AG09309 (cell line): Measurements from ENCODE around the gene ANAPC7.

Experiments used
- DNase-seq: peaks from one replicate; pipeline ENCODE4 v3.0.0-alpha.2; 2010; ENCODE audit warnings: low read depth
- H3K4me3 ChIP-seq: 2 replicates; pipeline ENCODE4 v1.5.1; 2011; ENCODE audit warnings: mild to moderate bottlenecking, low read depth, low read length, moderate library complexity; ENCODE audit not compliant: control insufficient read depth
- TF ChIP-seq, protein P1 (sequence below): IDR thresholded peaks from 2 replicates; pipeline ENCODE4 v1.5.1; 2011; ENCODE audit warnings: mild to moderate bottlenecking, low read depth, low read length, inconsistent platforms; ENCODE audit not compliant: insufficient read depth, control insufficient read depth; ENCODE audit errors: missing control alignments

Gene ANAPC7

DNA sequence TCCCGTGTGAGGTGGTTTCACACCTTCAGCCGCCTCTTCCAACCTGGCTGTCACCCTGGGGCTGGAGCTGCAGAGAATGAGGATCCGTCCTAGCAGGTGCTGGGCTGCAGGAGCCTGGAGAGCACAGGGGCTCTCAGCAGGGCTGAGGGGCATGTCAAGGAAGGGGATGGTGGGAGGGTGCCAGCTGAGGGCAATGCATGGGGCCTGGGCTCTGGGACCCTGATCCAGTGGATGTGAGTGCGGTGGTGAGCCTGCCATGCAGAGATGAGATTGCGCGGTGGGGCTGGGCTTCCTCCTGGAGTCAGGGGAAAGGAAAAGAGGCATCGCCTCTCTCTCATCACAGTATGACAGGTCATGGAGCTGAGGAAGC is 31.5 kb downstream of the ANAPC7 start:
- H3K4me3 ChIP-seq, result no peak overlapping the region
- TF ChIP-seq, protein P1, sequence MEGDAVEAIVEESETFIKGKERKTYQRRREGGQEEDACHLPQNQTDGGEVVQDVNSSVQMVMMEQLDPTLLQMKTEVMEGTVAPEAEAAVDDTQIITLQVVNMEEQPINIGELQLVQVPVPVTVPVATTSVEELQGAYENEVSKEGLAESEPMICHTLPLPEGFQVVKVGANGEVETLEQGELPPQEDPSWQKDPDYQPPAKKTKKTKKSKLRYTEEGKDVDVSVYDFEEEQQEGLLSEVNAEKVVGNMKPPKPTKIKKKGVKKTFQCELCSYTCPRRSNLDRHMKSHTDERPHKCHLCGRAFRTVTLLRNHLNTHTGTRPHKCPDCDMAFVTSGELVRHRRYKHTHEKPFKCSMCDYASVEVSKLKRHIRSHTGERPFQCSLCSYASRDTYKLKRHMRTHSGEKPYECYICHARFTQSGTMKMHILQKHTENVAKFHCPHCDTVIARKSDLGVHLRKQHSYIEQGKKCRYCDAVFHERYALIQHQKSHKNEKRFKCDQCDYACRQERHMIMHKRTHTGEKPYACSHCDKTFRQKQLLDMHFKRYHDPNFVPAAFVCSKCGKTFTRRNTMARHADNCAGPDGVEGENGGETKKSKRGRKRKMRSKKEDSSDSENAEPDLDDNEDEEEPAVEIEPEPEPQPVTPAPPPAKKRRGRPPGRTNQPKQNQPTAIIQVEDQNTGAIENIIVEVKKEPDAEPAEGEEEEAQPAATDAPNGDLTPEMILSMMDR, result no peak
- no peak for DNase-seq

DNA sequence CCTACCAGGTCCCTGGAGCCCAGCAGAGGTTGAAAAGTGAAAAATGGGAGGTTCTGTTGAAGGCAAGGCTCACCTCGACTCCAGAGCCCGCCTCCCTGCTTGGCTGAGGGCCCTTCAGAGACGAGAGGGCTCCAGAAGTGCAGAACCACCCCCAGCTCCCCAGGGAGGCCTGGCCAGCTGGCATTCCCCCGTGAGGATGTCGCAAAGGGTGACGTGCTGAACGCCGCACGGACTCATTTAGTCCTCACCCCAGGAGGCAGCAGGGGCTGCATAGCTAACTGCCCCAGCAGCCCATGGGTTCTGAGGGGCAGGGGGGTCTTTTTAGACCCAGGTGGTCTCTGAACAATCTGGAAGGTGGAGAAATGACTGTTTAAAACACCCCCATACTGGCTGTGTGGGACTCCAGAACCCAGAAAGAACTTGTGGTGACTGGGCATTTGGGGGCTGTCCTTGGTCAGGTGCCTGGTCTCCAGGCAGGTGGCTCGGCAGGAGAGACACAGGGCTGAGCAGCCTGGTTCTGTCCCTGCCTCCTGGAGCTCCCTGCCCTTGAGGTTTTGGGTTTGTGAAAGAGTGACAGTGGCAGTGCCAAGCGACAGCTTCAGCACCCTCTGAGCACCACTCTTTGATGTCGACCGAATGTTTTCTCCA is 32.0 kb downstream of the ANAPC7 start:
- no peak overlapping the region for H3K4me3 ChIP-seq
- TF ChIP-seq, protein P1, result no peak
- DNase-seq, result no peak

DNA sequence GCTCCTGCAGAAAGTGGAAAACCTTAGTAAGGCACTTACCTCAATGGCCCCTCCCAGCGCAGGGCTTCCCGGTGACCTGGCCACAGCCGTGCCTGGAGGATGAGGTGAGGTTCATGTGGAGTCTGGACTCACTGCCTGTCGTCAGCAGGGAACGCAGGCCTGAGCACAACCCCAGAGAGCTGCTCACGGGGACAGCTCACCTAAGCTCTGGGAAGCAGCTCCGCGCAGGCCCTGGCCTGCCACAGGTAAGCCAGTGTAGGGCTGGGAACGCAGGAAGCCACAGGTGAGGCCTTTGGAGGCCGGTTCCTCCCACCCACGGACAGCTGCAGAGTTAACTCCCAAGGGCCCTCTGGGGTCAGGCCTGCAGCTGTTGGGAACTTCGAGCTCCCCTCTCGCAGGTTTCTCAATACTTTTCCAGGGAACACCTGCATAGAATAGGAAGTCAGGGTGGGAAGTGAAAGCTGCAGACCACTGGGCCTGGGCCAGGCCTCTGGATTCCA is 32.7 kb downstream of the ANAPC7 start:
- no peak overlapping the region for H3K4me3 ChIP-seq
- TF ChIP-seq, protein P1, result no peak
- DNase-seq, result no peak

DNA sequence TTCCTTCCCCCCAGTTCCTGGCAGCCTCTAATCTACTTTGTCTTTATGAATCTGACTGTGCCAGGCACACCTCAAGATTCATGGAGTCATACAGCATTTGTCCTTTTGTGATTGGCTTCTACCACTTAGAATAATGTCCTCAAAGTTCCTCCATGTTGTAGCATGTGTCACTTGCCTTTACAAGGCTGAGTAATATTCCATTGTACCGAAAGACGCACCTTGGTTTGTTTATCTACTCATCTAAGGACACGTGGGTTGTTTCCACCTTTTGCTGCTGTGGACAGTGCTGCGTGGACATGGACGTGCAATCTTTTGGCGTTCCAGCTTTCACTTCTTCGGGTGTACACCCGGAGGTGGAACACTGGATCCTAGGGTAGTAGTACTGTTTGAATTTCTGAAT is 33.5 kb downstream of the ANAPC7 start:
- no peak for DNase-seq
- TF ChIP-seq, protein P1, result no peak
- no peak overlapping the region for H3K4me3 ChIP-seq

DNA sequence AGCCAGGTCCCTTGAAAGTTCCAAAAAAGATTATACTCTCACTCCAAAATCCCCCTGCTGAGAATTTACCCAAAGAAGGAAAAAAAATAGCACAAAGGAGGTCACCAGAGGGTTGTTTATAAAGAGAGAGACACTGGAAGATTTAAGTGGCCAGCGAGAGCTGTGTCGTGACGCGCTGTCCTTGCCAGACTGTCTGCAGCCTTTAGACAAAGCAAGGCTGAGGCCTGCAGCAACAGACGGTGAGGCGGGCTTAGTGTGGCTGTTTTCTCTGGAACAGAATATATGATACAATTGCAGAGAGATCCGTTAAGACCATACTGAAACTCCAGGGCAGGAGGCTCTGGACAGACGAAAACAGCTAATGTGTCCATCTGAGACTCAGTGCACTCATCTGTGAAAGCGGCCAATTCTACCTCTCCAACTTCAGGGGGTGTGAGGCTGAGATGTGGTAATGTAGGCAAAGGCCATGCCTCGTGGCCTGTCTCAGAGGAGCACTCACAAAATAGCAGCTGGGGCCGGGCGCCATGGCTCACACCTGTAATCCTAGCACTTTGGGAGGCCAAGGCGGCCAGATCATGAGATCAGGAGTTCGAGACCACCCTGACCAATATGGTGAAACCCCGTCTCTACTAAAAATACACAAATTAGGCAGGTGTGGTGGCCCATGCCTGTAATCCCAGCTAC is 36.2 kb downstream of the ANAPC7 start:
- H3K4me3 ChIP-seq, result no peak overlapping the region

DNA sequence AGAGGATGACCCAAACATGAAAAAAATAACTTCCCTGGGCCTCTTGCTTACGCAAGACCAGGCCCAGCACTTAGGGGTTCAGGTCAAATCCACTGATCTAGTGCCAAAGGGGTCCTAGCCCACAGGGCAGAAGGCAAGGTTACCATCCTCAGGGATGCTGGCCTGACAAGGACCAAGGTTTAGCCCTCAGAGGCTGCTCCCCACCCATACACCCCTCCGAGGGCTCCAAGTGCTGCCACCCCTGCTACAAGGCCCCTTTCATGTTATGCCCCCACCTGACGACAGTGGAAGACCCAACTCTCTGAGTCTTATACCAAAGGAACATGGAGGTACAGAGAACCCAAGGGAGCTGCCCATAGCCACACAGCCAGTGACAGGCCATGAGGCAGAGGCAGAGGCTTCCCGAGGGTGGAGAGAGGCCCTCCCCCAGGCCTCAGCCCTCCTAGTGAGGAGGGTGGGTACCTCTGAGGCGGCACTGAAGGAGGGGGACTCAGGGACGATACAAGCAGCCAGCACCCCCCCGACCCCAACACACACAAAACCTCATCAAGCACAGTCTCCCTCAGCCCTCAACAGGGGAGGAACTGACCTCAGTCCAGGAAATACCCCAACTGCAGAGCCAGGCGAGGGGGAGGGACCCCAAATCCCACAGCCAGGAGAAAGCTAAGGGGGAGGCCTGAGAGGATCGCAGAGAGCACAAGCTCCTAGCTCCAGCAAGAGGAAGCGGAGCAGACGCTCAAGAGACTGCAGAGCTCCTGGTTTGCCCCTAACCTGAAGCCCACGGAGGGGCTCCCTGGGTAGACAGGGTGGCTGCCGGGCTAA is 37.0 kb downstream of the ANAPC7 start:
- TF ChIP-seq, protein P1, result no peak

More for the DNA sequence above, 36.2 kb downstream of the ANAPC7 start:
- DNase-seq, result no peak
- TF ChIP-seq, protein P1, result no peak

More for the DNA sequence above, 37.0 kb downstream of the ANAPC7 start:
- DNase-seq, result no peak
- H3K4me3 ChIP-seq, result no peak overlapping the region
